ENCODE measurements around the gene DNMT3A.

DNA sequence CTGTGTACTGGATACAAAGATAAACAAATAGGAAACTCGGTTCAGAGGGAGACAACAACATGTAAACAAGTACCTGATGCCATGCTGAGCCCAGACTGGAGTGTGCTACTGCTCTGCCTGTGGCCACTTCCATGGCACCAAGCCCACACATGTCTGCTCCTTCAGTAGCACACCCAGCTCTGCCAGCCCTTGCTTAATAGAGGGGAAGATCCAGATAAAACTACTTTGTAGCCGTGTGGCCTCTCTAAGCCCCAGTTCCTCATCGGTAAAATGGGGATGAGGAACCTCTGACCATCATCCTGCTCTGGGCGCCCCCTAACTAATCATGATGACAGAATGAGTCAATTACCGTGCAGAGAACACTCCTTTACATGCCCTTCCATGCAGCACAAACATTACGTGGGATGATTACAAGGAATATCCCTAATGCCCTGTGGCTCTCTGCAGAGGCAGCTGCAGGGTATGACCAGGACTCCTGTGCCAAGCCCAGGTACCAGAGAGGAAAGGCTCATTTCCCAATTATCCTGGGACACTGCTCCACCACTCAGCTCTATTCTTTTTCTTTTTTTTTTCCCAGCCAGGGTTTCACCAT lies 34.9 kb downstream of the DNMT3A start:
- no peak for TF ChIP-seq NFRKB (IDR thresholded peaks at IDR 0.05)
- TF ChIP-seq ELF4 (IDR thresholded peaks at IDR 0.05) = no peak
- no peak for TF ChIP-seq ZNF384 (IDR thresholded peaks at IDR 0.05)

Data from HEK293T (cell line).